Panc1 (cell line): ENCODE results near the gene PRR29. TPM values are rescaled to one million over a fixed set of nuclear protein-coding genes. Genes with fewer than 3 reads are reported as not detected.

ENCODE experiments used
- ATAC-seq: fragments of 200-7000 bp; cut with Tn5 transposase; 2 replicates; pipeline ENCODE4 v1.9.1; 2020; ENCODE audit warnings: mild to moderate bottlenecking, moderate library complexity
- BruUV-seq: library from RNA; stranded (reverse); fragments of 400-500 nt; replicated peaks from 2 replicates; lab custom pipeline; 2021; lab: Mats Ljungman, UMichigan
- CTCF ChIA-PET: fragments of 300-600 bp; sonication (Branson Sonifier 250); formaldehyde crosslinking; loops from one replicate; lab custom pipeline; 2022; ENCODE audit warnings: antibody characterized with exemption; lab: Charles Lee
- POLR2A ChIA-PET: fragments of 300-600 bp; sonication (Branson Sonifier 250); formaldehyde crosslinking; loops from one replicate; lab custom pipeline; 2022; ENCODE audit warnings: antibody characterized with exemption; lab: Charles Lee
- DNase-seq: peaks from one replicate; pipeline ENCODE4 v3.0.0-alpha.2; 2010; ENCODE audit warnings: low read depth, low spot score
- H3K27ac ChIP-seq: 2 replicates; pipeline ENCODE4 v1.5.1; 2011; ENCODE audit warnings: mild to moderate bottlenecking, low read length, inconsistent platforms
- H3K27me3 ChIP-seq: fragments of 200-500 bp; sonication (Bioruptor generic); 2 replicates; pipeline ENCODE4 v1.6.0; 2014; ENCODE audit warnings: low read length, inconsistent platforms; ENCODE audit not compliant: control insufficient read depth, insufficient read depth
- H3K36me3 ChIP-seq: fragments of 200-500 bp; sonication (Bioruptor generic); 2 replicates; pipeline ENCODE4 v1.5.1; 2014; ENCODE audit warnings: inconsistent platforms, mild to moderate bottlenecking, low read length, moderate library complexity; ENCODE audit not compliant: control insufficient read depth, insufficient read depth
- H3K4me1 ChIP-seq: 2 replicates; pipeline ENCODE4 v1.5.1; 2011; ENCODE audit warnings: inconsistent platforms, mild to moderate bottlenecking, low read length, moderate library complexity; ENCODE audit not compliant: control insufficient read depth, insufficient read depth
- H3K4me3 ChIP-seq, 2 experiments: 2 replicates each; pipeline ENCODE4 v1.5.1; 2011 to 2012; ENCODE audit warnings: low read depth in 2 of 2, low read length in 2 of 2, mild to moderate bottlenecking in 2 of 2, inconsistent platforms in 1 of 2, moderate library complexity in 1 of 2
- H3K9me3 ChIP-seq: fragments of 200-500 bp; sonication (Bioruptor generic); 2 replicates; pipeline ENCODE4 v1.5.1; 2014; ENCODE audit warnings: low read depth, mild to moderate bottlenecking, inconsistent platforms, low read length, moderate library complexity; ENCODE audit not compliant: control insufficient read depth, insufficient read depth
- CTCF ChIP-seq: fragments of 450-650 bp; IDR thresholded peaks from 2 replicates; pipeline ENCODE4 v1.5.1; 2017; ENCODE audit warnings: mild to moderate bottlenecking
- POLR2AphosphoS5 ChIP-seq: IDR thresholded peaks from 2 replicates; pipeline ENCODE4 v1.6.1; 2012; ENCODE audit warnings: mild to moderate bottlenecking, low read depth, low read length, moderate library complexity
- REST ChIP-seq, 2 experiments: IDR thresholded peaks; 2 replicates each; pipeline ENCODE4 v1.6.1; 2011 to 2012; ENCODE audit warnings: low read depth in 2 of 2, control low read depth in 1 of 2, low read length in 1 of 2, mild to moderate bottlenecking in 1 of 2, moderate library complexity in 1 of 2; ENCODE audit not compliant: insufficient read depth in 1 of 2
- SIN3A ChIP-seq: IDR thresholded peaks from 2 replicates; pipeline ENCODE4 v1.6.1; 2012; ENCODE audit warnings: low read depth, mild to moderate bottlenecking, low read length, moderate library complexity, borderline replicate concordance; ENCODE audit not compliant: insufficient read depth
- TCF7L2 ChIP-seq: IDR thresholded peaks from 2 replicates; pipeline ENCODE4 v1.6.1; 2011; ENCODE audit warnings: mild to moderate bottlenecking, low read depth, low read length, inconsistent platforms
- in situ Hi-C: cut with HindIII; loops from 2 replicates; pipeline ENCODE4 v1.10.0; 2016; ENCODE audit warnings: low sequenced_read_pairs, low pct_unique_long_range_greater_than_20kb
- intact Hi-C: fragments of 100-400 bp; cut with micrococcal nuclease; formaldehyde crosslinking; loops from one replicate; pipeline ENCODE4 v1.10.0; 2022; ENCODE audit not compliant: unreplicated experiment
- total RNA-seq: library from RNA; stranded (reverse); gene quantifications from one replicate; pipeline ENCODE4 v1.2.1, GENCODE V29; 2021; ENCODE audit not compliant: unreplicated experiment

The PRR29 gene
- total RNA-seq, 1 experiment from 2014 or later = 0.10 TPM

GRCh38 chr17:64042700-64043485 lies 44.7 kb downstream of the PRR29 start:
- in situ Hi-C loops = no loop called here
- intact Hi-C loops = no loop called here

GRCh38 chr17:64045176-64045575 lies 47.0 kb downstream of the PRR29 start:
- Histone ChIP-seq H3K27me3 (no peaks in the 10 kb centered on the region), H3K27ac (no peak overlapping the region), H3K4me1 (no peaks in the 10 kb centered on the region), H3K4me3 (no peak overlapping the region), H3K36me3 (peaks cover 3% of the 10 kb centered on the region; the same call in 1 of the 2 replicates), H3K9me3 (no peaks in the 10 kb centered on the region)
- BruUV-seq = no TSS peak
- in situ Hi-C loops = no loop called here
- ATAC-seq = no peak
- CTCF ChIA-PET = no interaction called here
- POLR2A ChIA-PET = interaction anchor here (0.6 kb wide), 1 partner anchor 40 kb away, joined by 3 read pairs; no protein-coding TSS in a partner anchor
- intact Hi-C loops = no loop called here
- TF ChIP-seq POLR2AphosphoS5 = no peak
- TF ChIP-seq TCF7L2 = no peak
- no peak for TF ChIP-seq CTCF
- no peak for TF ChIP-seq REST (IDR thresholded peaks at IDR 0.05; ENCODE audit: insufficient read depth in 1 of 2, low read depth in 2 of 2, low read length in 1 of 2)
- no peak for TF ChIP-seq SIN3A
- no peak for DNase-seq

More at GRCh38 chr17:64042700-64043485, 44.7 kb downstream of the PRR29 start:
- no peak for TF ChIP-seq CTCF
- no peak for TF ChIP-seq REST (IDR thresholded peaks at IDR 0.05; ENCODE audit: insufficient read depth in 1 of 2, low read depth in 2 of 2, low read length in 1 of 2)
- no peak for TF ChIP-seq SIN3A
- TF ChIP-seq POLR2AphosphoS5 = no peak
- no peak for TF ChIP-seq TCF7L2
- H3K4me3 ChIP-seq = no peak overlapping the region
- ATAC-seq = no peak
- H3K27me3 ChIP-seq = no peaks in the 10 kb centered on the region
- H3K9me3 ChIP-seq = no peaks in the 10 kb centered on the region
- no TSS peak for BruUV-seq
- POLR2A ChIA-PET = no interaction called here
- no peaks in the 10 kb centered on the region for H3K4me1 ChIP-seq
- DNase-seq = no peak
- CTCF ChIA-PET = no interaction called here
- H3K27ac ChIP-seq = no peak overlapping the region
- H3K36me3 ChIP-seq = peaks cover 3% of the 10 kb centered on the region; the same call in 1 of the 2 replicates
